Heart right ventricle (tissue), 16 donors: ENCODE results near the gene ZNF30. TPM values are rescaled to one million over a fixed set of nuclear protein-coding genes. Genes with fewer than 3 reads are reported as not detected.

Source experiments
- ATAC-seq, 8 donors: fragments of 200-7000 bp; cut with Tn5 transposase; one replicate each; pipeline ENCODE4 v1.9.1; 2020; ENCODE audit warnings: mild to moderate bottlenecking in 8 of 8, moderate library complexity in 8 of 8, moderate number of reproducible peaks in 1 of 8
- DNase-seq, 2 donors: peaks; one replicate each; pipeline ENCODE4 v3.0.0-alpha.2; 2020
- H3K27ac ChIP-seq, 10 donors: fragments of 200-600 bp; sonication (generic) in 2 of 10; one replicate each; pipeline versions ENCODE4 v1.5.0 to v1.8.0; 2020 to 2022; ENCODE audit warnings: mild to moderate bottlenecking in 3 of 10
- H3K27me3 ChIP-seq, 7 donors: fragments of 200-600 bp; one replicate each; pipeline ENCODE4 v1.8.0; 2021 to 2022; ENCODE audit warnings: mild to moderate bottlenecking in 2 of 7
- H3K36me3 ChIP-seq, 9 donors: fragments of 200-600 bp; sonication (generic) in 1 of 9; one replicate each; pipeline versions ENCODE4 v1.5.0 to v1.8.0; 2020 to 2022; ENCODE audit warnings: mild to moderate bottlenecking in 2 of 9
- H3K4me1 ChIP-seq, 9 donors: fragments of 200-600 bp; sonication (generic) in 1 of 9; one replicate each; pipeline versions ENCODE4 v1.5.0 to v1.8.0; 2020 to 2022; ENCODE audit warnings: mild to moderate bottlenecking in 4 of 9
- H3K4me3 ChIP-seq, 10 donors: fragments of 200-600 bp; sonication (generic) in 2 of 10; one replicate each; pipeline versions ENCODE4 v1.5.0 to v1.8.0; 2020 to 2022; ENCODE audit warnings: mild to moderate bottlenecking in 7 of 10, moderate library complexity in 2 of 10
- H3K9me3 ChIP-seq, 11 donors: fragments of 200-600 bp in 10 of 11; sonication (generic) in 2 of 11; one replicate each; pipeline versions ENCODE4 v1.5.0 to v1.8.0; 2013 to 2022; ENCODE audit warnings: mild to moderate bottlenecking in 2 of 11, control low read depth in 1 of 11, moderate library complexity in 1 of 11
- WGBS, 2 donors: extraction: QIAGEN DNeasy Blood & Tissue Kit; methylation state at CpG; one replicate each; pipeline ENCODE4 v1.1.7; 2013; ENCODE audit warnings: inconsistent platforms in 1 of 2; 5-methylcytosine and 5-hydroxymethylcytosine counted together
- intact Hi-C, 10 donors: fragments of 100-400 bp; cut with DNase I; formaldehyde crosslinking; loops; one replicate each; pipeline versions ENCODE4 v1.11.1 to v1.14.2; 2022
- polyA plus RNA-seq, 2 donors: library from polyadenylated mRNA; stranded (reverse); fragments of 200-250 nt; gene quantifications; one replicate each; pipeline ENCODE4 v1.2.3, GENCODE V29; 2013
- total RNA-seq, 10 donors: library from RNA; stranded (reverse); fragmentation: NEBNext Ultra II Directional in 3 of 10; extraction: Animal tissue kit (Norgen Biotek cat#: 25700) in 3 of 10; gene quantifications; one replicate each; pipeline versions ENCODE4 v1.2.1 to v1.2.4, GENCODE V29; 2021 to 2023
- TF ChIP-seq, protein P1 (sequence below), 9 donors: fragments of 200-600 bp; sonication (generic) in 2 of 9; IDR thresholded peaks; one replicate each; pipeline versions ENCODE4 v1.5.0 to v1.8.0; 2021 to 2022; ENCODE audit warnings: antibody characterized with exemption in 9 of 9, mild to moderate bottlenecking in 5 of 9, moderate library complexity in 1 of 9
- donor health status: Arrhythmogenic right ventricular cardiomyopathy.
- donor health status: ischemic (EF 13 %, LVEDD 7.1; RV severe dilation, severe dysfunction).
- donor health status: healthy with polysubstance abuse.
- donor health status: DM: no; HTN: yes; CAD: no.
- donor health status: DM: no; HTN: no; CAD: no.
- donor health status: ischemic (EF 25% LVEDD 6.9; RV normal size, moderate dysfunction).
- donor health status: ischemic (EF 25% LVEDD 5.7; RV mildly dilated, moderate dysfunction).
- donor health status: healthy.
- donor health status: DM: yes; HTN: yes; CAD: no.
- donor health status: Ischemic cardiomyopathy.
- donor health status: ischemic (EF 35%, LVEDD 5.7; RV mildly dilated, moderate dysfunction).
- donor health status: nonischemic (EF 11% LVEDD 7.7; RV severe dilation, severe dysfunction).
- donor health status: DM: yes; HTN: yes; CAD: no.
- donor health status: PGD.
- donor health status: ischemic (EF 29% LVEDD 5.4; RV normal size, mild dysfunction).
- donor health status: nonischemic (EF 23%, LVEDD 6.1; RV moderate dilation, normal function).

The ZNF30 gene
- total and polyA plus RNA-seq, 12 donors: 1.4 to 4.5 (median 2.6) TPM

- intact Hi-C loops: loop anchor here in 3 of 10 donors (10.0 kb wide), 3 partner anchors 110 to 290 kb away; partner anchors contain the start of gene USF2 (in 1 of the 3)
- H3K36me3 ChIP-seq: no peaks in the 10 kb centered on the region
- H3K27me3 ChIP-seq: no peaks in the 10 kb centered on the region
- H3K4me3 ChIP-seq: no peak overlapping the region
- TF ChIP-seq, protein P1, sequence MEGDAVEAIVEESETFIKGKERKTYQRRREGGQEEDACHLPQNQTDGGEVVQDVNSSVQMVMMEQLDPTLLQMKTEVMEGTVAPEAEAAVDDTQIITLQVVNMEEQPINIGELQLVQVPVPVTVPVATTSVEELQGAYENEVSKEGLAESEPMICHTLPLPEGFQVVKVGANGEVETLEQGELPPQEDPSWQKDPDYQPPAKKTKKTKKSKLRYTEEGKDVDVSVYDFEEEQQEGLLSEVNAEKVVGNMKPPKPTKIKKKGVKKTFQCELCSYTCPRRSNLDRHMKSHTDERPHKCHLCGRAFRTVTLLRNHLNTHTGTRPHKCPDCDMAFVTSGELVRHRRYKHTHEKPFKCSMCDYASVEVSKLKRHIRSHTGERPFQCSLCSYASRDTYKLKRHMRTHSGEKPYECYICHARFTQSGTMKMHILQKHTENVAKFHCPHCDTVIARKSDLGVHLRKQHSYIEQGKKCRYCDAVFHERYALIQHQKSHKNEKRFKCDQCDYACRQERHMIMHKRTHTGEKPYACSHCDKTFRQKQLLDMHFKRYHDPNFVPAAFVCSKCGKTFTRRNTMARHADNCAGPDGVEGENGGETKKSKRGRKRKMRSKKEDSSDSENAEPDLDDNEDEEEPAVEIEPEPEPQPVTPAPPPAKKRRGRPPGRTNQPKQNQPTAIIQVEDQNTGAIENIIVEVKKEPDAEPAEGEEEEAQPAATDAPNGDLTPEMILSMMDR (IDR thresholded peaks at IDR 0.05): no peak
- peak overlapping the region in 1 of 10 donors; percentile 49 for H3K27ac ChIP-seq
- DNase-seq: no peak
- H3K9me3 ChIP-seq: peaks cover 0 to 11% (median 0%) of the 10 kb centered on the region in 11 donors
- H3K4me1 ChIP-seq: peaks cover 0 to 32% (median 0%) of the 10 kb centered on the region in 9 donors
- 69 to 76% methylated on average over 5 of the region's 5 CpGs for WGBS, 2 donors
- no peak for ATAC-seq
These were observed 48.4 kb downstream of the ZNF30 start for GRCh38 chr19:34975056-34975455.

- no peaks in the 10 kb centered on the region for H3K27me3 ChIP-seq
- ATAC-seq (no peak), DNase-seq (no peak)
- H3K4me1 ChIP-seq: peaks cover 0 to 32% (median 0%) of the 10 kb centered on the region in 9 donors
- H3K36me3 ChIP-seq: no peaks in the 10 kb centered on the region
- 87 to 92% methylated on average over 3 of the region's 3 CpGs for WGBS, 2 donors
- no peak overlapping the region for H3K4me3 ChIP-seq
- TF ChIP-seq, protein P1 (IDR thresholded peaks at IDR 0.05): no peak
- H3K9me3 ChIP-seq: peaks cover 0 to 11% (median 0%) of the 10 kb centered on the region in 11 donors
- H3K27ac ChIP-seq: no peak overlapping the region
- intact Hi-C loops: loop anchor here in 3 of 10 donors (10.0 kb wide), 3 partner anchors 108 to 288 kb away; partner anchors contain the start of gene USF2 (in 1 of the 3)
These were observed 49.9 kb downstream of the ZNF30 start for GRCh38 chr19:34976611-34977010.

GRCh38 chr19:34979819-34980640 lies 53.3 kb downstream of the ZNF30 start:
- TF ChIP-seq, protein P1 (IDR thresholded peaks at IDR 0.05): no peak
- H3K27me3 ChIP-seq: no peaks in the 10 kb centered on the region
- H3K4me1 ChIP-seq: peaks cover 0 to 18% (median 5%) of the 10 kb centered on the region in 9 donors
- no peaks in the 10 kb centered on the region for H3K36me3 ChIP-seq
- no peak for ATAC-seq
- no peak overlapping the region for H3K27ac ChIP-seq
- intact Hi-C loops: loop anchor here in 3 of 10 donors (10.0 kb wide), 3 partner anchors 105 to 285 kb away; partner anchors contain the start of gene USF2 (in 1 of the 3)
- WGBS, 2 donors: 84% methylated on average over 12 of the region's 12 CpGs
- no peak for DNase-seq
- H3K4me3 ChIP-seq: no peak overlapping the region
- peaks cover 0 to 11% (median 0%) of the 10 kb centered on the region in 11 donors for H3K9me3 ChIP-seq

DNA sequence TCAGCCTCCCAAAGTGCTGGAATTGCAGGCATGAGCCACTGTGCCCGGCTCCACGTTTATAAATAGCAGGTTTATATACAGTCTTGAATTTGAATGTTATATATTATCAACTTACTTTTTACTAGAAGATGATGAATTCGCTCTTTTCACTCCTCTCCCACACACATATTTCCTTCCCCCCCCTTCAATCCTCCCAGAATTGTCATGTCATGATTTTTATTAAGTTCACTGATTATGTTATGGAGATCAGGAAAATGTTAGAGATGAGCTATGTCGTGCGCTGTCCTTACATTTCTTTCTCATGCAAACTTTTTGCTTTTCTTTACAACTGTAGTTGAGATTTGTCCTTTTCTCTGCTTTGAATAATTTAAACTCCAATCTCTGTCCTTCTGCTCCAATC lies 55.6 kb downstream of the ZNF30 start:
- Histone ChIP-seq H3K9me3 (no peaks in the 10 kb centered on the region), H3K36me3 (no peaks in the 10 kb centered on the region), H3K4me1 (peaks cover 3 to 19% (median 14%) of the 10 kb centered on the region in 9 donors), H3K4me3 (no peak overlapping the region), H3K27ac (no peak overlapping the region), H3K27me3 (no peaks in the 10 kb centered on the region)
- DNase-seq: no peak
- TF ChIP-seq, protein P1 (IDR thresholded peaks at IDR 0.05): no peak
- WGBS, 2 donors: 60 to 61% methylated on average over 5 of the region's 5 CpGs
- intact Hi-C loops: no loop called here
- ATAC-seq: no peak
